OCI-LY7 (cell line): Measurements from ENCODE around the gene RFPL3.

Source experiments
- EZH2phosphoT487 ChIP-seq: fragments of 200-600 bp; sonication (generic); IDR thresholded peaks from 2 replicates; pipeline ENCODE4 v1.6.1; 2018; ENCODE audit warnings: low read depth, borderline replicate concordance, mild to moderate bottlenecking, mixed run types, antibody characterized with exemption, low read length, moderate library complexity, mixed read lengths
- TF ChIP-seq, protein P1 (sequence below): fragments of 200-600 bp; sonication (generic); conservative IDR thresholded peaks from 2 replicates; pipeline ENCODE4 v1.5.1; 2014; ENCODE audit warnings: mild to moderate bottlenecking, antibody characterized with exemption, low read length, moderate library complexity, mixed read lengths

GRCh38 chr22:32355760-32356159 lies 1.9 kb upstream of the RFPL3 start:
- TF ChIP-seq, protein P1, sequence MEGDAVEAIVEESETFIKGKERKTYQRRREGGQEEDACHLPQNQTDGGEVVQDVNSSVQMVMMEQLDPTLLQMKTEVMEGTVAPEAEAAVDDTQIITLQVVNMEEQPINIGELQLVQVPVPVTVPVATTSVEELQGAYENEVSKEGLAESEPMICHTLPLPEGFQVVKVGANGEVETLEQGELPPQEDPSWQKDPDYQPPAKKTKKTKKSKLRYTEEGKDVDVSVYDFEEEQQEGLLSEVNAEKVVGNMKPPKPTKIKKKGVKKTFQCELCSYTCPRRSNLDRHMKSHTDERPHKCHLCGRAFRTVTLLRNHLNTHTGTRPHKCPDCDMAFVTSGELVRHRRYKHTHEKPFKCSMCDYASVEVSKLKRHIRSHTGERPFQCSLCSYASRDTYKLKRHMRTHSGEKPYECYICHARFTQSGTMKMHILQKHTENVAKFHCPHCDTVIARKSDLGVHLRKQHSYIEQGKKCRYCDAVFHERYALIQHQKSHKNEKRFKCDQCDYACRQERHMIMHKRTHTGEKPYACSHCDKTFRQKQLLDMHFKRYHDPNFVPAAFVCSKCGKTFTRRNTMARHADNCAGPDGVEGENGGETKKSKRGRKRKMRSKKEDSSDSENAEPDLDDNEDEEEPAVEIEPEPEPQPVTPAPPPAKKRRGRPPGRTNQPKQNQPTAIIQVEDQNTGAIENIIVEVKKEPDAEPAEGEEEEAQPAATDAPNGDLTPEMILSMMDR, result peak; percentile 33; the same call in 1 of the 2 replicates
- TF ChIP-seq EZH2phosphoT487, result no peak
